Left kidney (tissue), 2 donors: Measurements from ENCODE around the gene MT1H. TPM values are rescaled to one million over a fixed set of nuclear protein-coding genes. Genes with fewer than 3 reads are reported as not detected.
"Not testable (repeated sequence)": the region's sequence is repeated elsewhere in the genome, so short reads cannot be mapped to it uniquely, and the experiment has no call there.

Experiments
- DNase-seq: peaks from one replicate; pipeline ENCODE4 v3.0.0-alpha.2; 2013
- polyA plus RNA-seq: library from polyadenylated mRNA; unstranded; fragments of 120-200 nt; gene quantifications from one replicate; pipeline ENCODE4 v1.2.1, GENCODE V29; 2013; ENCODE audit not compliant: insufficient read length

MT1H gene
- polyA plus RNA-seq, 1 donor, result 15.7 TPM

GRCh38 chr16:56716761-56717160 is 47.1 kb downstream of the MT1H start:
- DNase-seq, result no peak

DNA sequence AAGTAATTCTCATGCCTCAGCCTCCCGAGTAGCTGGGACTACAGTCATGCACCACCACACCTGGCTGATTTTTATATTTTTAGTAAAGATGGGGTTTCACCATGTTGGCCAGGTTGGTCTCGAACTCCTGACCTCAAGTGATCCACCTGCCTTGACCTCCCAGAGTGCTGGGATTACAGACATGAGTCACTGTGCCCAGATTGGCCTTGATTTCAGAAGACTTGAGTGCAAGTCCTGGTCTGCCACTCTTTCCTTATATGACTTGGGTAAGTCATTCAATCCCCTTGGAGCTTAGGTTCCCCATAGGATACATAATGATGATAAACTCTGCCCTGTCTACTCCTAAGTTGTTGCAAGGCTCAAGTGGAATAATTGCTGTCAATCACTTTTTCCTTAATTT is 47.9 kb downstream of the MT1H start:
- not testable (repeated sequence) for DNase-seq

Other genes starting within 250 kb of the MT1H start
- 143 TPM for gene AMFR, start 244.3 kb upstream of the MT1H start, polyA plus RNA-seq
- 155 TPM for gene NUDT21, start 218.5 kb upstream of the MT1H start, polyA plus RNA-seq
- gene OGFOD1, start 218.3 kb upstream of the MT1H start, polyA plus RNA-seq, result 42.2 TPM
- gene BBS2, start 149.8 kb upstream of the MT1H start, polyA plus RNA-seq, result 122 TPM
- gene MT4, start 104.7 kb upstream of the MT1H start, polyA plus RNA-seq, result not detected
- 1.5 TPM for gene MT3, start 80.3 kb upstream of the MT1H start, polyA plus RNA-seq
- gene MT2A, start 61.2 kb upstream of the MT1H start, polyA plus RNA-seq, result 19.0 TPM
- gene MT1E, start 44.0 kb upstream of the MT1H start, polyA plus RNA-seq, result 26.6 TPM
- gene MT1M, start 37.2 kb upstream of the MT1H start, polyA plus RNA-seq, result 0.30 TPM
- gene MT1A, start 31.1 kb upstream of the MT1H start, polyA plus RNA-seq, result not detected
- 0.47 TPM for gene MT1B, start 17.9 kb upstream of the MT1H start, polyA plus RNA-seq
- 57.5 TPM for gene MT1F, start 11.9 kb upstream of the MT1H start, polyA plus RNA-seq
- 56.6 TPM for gene MT1G, start 1.7 kb upstream of the MT1H start, polyA plus RNA-seq
- gene MT1X, start 12.7 kb downstream of the MT1H start, polyA plus RNA-seq, result 36.2 TPM
- gene NUP93, start 60.3 kb downstream of the MT1H start, polyA plus RNA-seq, result 101 TPM
- gene SLC12A3, start 195.4 kb downstream of the MT1H start, polyA plus RNA-seq, result 26.3 TPM